HCT116 (cell line): ENCODE results near the gene POLH. TPM values are rescaled to one million over a fixed set of nuclear protein-coding genes. Genes with fewer than 3 reads are reported as not detected.

Source experiments
- ATAC-seq: fragments of 200-7000 bp; cut with Tn5 transposase; 2 replicates; pipeline ENCODE4 v1.9.1; 2020; ENCODE audit warnings: mild to moderate bottlenecking, moderate library complexity
- BruUV-seq: library from RNA; stranded (reverse); fragments of 400-500 nt; replicated peaks from 2 replicates; lab custom pipeline; 2021; lab: Mats Ljungman, UMichigan
- CTCF ChIA-PET: fragments of 300-600 bp; sonication (Branson Sonifier 250); formaldehyde crosslinking; loops from one replicate; lab custom pipeline; 2021; ENCODE audit warnings: antibody characterized with exemption; lab: Charles Lee
- POLR2A ChIA-PET: fragments of 300-600, 350-600 bp; sonication (Branson Sonifier 250); formaldehyde crosslinking; loops from one replicate; lab custom pipeline; 2021; ENCODE audit warnings: antibody characterized with exemption; lab: Charles Lee
- RAD21 ChIA-PET, 2 experiments: fragments of 300-600 bp; sonication (Branson Sonifier 250); formaldehyde crosslinking; loops; one replicate each; lab custom pipeline; 2023; ENCODE audit warnings: low total read pairs in 2 of 2; ENCODE audit not compliant: uncharacterized antibody in 2 of 2, unreplicated experiment in 2 of 2, low non-redundant PET in 1 of 2; lab: Charles Lee
- DNase-seq: peaks from one replicate; pipeline ENCODE4 v3.0.0-alpha.2; 2010; ENCODE audit warnings: low read depth, low spot score
- H2AFZ ChIP-seq: fragments of 200-600 bp; shearing (Covaris generic), sonication (generic); 2 replicates; pipeline ENCODE4 v1.6.1; 2017; ENCODE audit warnings: low read depth, mixed run types, mixed read lengths, antibody characterized with exemption, low read length; ENCODE audit not compliant: poor library complexity, severe bottlenecking
- H3K27ac ChIP-seq: 2 replicates; pipeline ENCODE4 v1.5.1; 2012; ENCODE audit warnings: low read depth, low read length
- H3K27me3 ChIP-seq: fragments of 200-600 bp; sonication (generic); 2 replicates; pipeline ENCODE4 v1.6.1; 2016; ENCODE audit warnings: mixed run types, low read length, mixed read lengths; ENCODE audit not compliant: insufficient read depth
- H3K36me3 ChIP-seq, 2 experiments: fragments of 200-500 bp in 1 of 2; fragments of 200-600 bp in 1 of 2; sonication (Bioruptor generic) in 1 of 2; sonication (generic) in 1 of 2; 2 replicates each; pipeline versions ENCODE4 v1.5.1 to v1.6.1; 2014 to 2016; ENCODE audit warnings: low read length in 2 of 2, inconsistent platforms in 1 of 2, mixed read lengths in 1 of 2, mixed run types in 1 of 2; ENCODE audit not compliant: insufficient read depth in 2 of 2, control insufficient read depth in 1 of 2
- H3K4me1 ChIP-seq, 2 experiments: fragments of 200-600 bp in 1 of 2; sonication (generic) in 1 of 2; 2 replicates each; pipeline versions ENCODE4 v1.5.1 to v1.6.1; 2012 to 2017; ENCODE audit warnings: low read length in 2 of 2, inconsistent platforms in 1 of 2, mild to moderate bottlenecking in 1 of 2, mixed read lengths in 1 of 2, mixed run types in 1 of 2, moderate library complexity in 1 of 2; ENCODE audit not compliant: insufficient read depth in 2 of 2, control insufficient read depth in 1 of 2
- H3K4me2 ChIP-seq: fragments of 200-600 bp; sonication (generic); 2 replicates; pipeline ENCODE4 v1.6.1; 2017; ENCODE audit warnings: mixed run types, low read length, mixed read lengths
- H3K4me3 ChIP-seq, 2 experiments: fragments of 200-600 bp in 1 of 2; sonication (generic) in 1 of 2; replicated peaks in 1 of 2; 2 replicates each; pipeline ENCODE4 v1.5.1; 2011 to 2016; ENCODE audit warnings: low read length in 2 of 2, control low read depth in 1 of 2, low read depth in 1 of 2, mild to moderate bottlenecking in 1 of 2, mixed read lengths in 1 of 2, mixed run types in 1 of 2
- H3K79me2 ChIP-seq: fragments of 200-600 bp; sonication (generic); 2 replicates; pipeline ENCODE4 v1.6.1; 2017; ENCODE audit warnings: mild to moderate bottlenecking, mixed run types, low read length, moderate library complexity, mixed read lengths; ENCODE audit not compliant: insufficient read depth
- H3K9ac ChIP-seq: fragments of 200-600 bp; sonication (generic); 2 replicates; pipeline ENCODE4 v1.6.1; 2016; ENCODE audit warnings: low read length, mixed read lengths
- H3K9me2 ChIP-seq: fragments of 200-600 bp; sonication (generic), shearing (Covaris generic); 2 replicates; pipeline ENCODE4 v1.6.1; 2017; ENCODE audit warnings: mixed run types, mild to moderate bottlenecking, moderate library complexity; ENCODE audit not compliant: insufficient read depth
- H3K9me3 ChIP-seq, 2 experiments: fragments of 200-500 bp in 1 of 2; fragments of 200-600 bp in 1 of 2; sonication (Bioruptor generic) in 1 of 2; sonication (generic) in 1 of 2; 2 replicates each; pipeline ENCODE4 v1.6.1; 2014 to 2017; ENCODE audit warnings: low read length in 2 of 2, mixed read lengths in 2 of 2, inconsistent platforms in 1 of 2, low read depth in 1 of 2, mild to moderate bottlenecking in 1 of 2, mixed run types in 1 of 2, moderate library complexity in 1 of 2; ENCODE audit not compliant: control insufficient read depth in 1 of 2, insufficient read depth in 1 of 2
- H4K20me1 ChIP-seq: fragments of 200-600 bp; sonication (generic), shearing (Covaris generic); 2 replicates; pipeline ENCODE4 v1.6.1; 2017; ENCODE audit warnings: mixed run types, mild to moderate bottlenecking, moderate library complexity; ENCODE audit not compliant: insufficient read depth
- CEBPB ChIP-seq: IDR thresholded peaks from 2 replicates; pipeline ENCODE4 v1.6.1; 2012; ENCODE audit warnings: low read depth
- CTCF ChIP-seq, 3 experiments: fragments of 200-600 bp in 1 of 3; sonication (generic) in 1 of 3; IDR thresholded peaks in 2 of 3; conservative IDR thresholded peaks in 1 of 3; 2 replicates each; pipeline ENCODE4 v1.5.1; 2012 to 2017; ENCODE audit warnings: low read depth in 2 of 3, low read length in 2 of 3, antibody characterized with exemption in 1 of 3, borderline replicate concordance in 1 of 3, control low read depth in 1 of 3, mild to moderate bottlenecking in 1 of 3, mixed read lengths in 1 of 3, mixed run types in 1 of 3, moderate library complexity in 1 of 3; ENCODE audit not compliant: insufficient read depth in 1 of 3
- EGR1 ChIP-seq: IDR thresholded peaks from 2 replicates; pipeline ENCODE4 v1.6.1; 2012; ENCODE audit warnings: low read depth
- FOSL1 ChIP-seq: IDR thresholded peaks from 2 replicates; pipeline ENCODE4 v1.6.1; 2012; ENCODE audit warnings: low read depth
- POLR2AphosphoS5 ChIP-seq: IDR thresholded peaks from 2 replicates; pipeline ENCODE4 v1.6.1; 2011; ENCODE audit warnings: mild to moderate bottlenecking, low read depth, low read length, moderate library complexity
- REST ChIP-seq: IDR thresholded peaks from 2 replicates; pipeline ENCODE4 v1.6.1; 2012; ENCODE audit warnings: low read depth
- SP1 ChIP-seq: IDR thresholded peaks from 2 replicates; pipeline ENCODE4 v1.6.1; 2012; ENCODE audit warnings: low read depth
- ZFX ChIP-seq: fragments of 450-650 bp; IDR thresholded peaks from 2 replicates; pipeline ENCODE4 v1.6.1; 2017
- intact Hi-C: fragments of 100-400 bp; cut with micrococcal nuclease; formaldehyde crosslinking; loops from 2 replicates; pipeline ENCODE4 v1.10.0; 2022
- total RNA-seq: library from RNA; stranded (reverse); gene quantifications from one replicate; pipeline ENCODE4 v1.2.1, GENCODE V29; 2021; ENCODE audit not compliant: unreplicated experiment

POLH gene
- total RNA-seq, 1 experiment from 2014 or later = 20.6 TPM

GRCh38 chr6:43657221-43657802 lies 81.3 kb downstream of the POLH start:
- ATAC-seq (no peak), DNase-seq (no peak)
- intact Hi-C loops = no loop called here
- TF ChIP-seq CTCF (IDR thresholded peaks at IDR 0.05 in 2 of 3, conservative IDR thresholded peaks at IDR 0.05 in 1 of 3; ENCODE audit: borderline replicate concordance in 1 of 3, insufficient read depth in 1 of 3, low read depth in 2 of 3, low read length in 2 of 3) (0 out of 6 replicates have a peak, but pooled peaks of 1 of the 3 experiments have one; percentile 9), EGR1 (no peak)
- POLR2A ChIA-PET = interaction anchor here (0.7 kb wide), 1 partner anchor 908 kb away, joined by 5 read pairs; no protein-coding TSS in a partner anchor
- no peaks in the 10 kb centered on the region for H3K27me3 ChIP-seq
- no peaks in the 10 kb centered on the region for H3K4me1 ChIP-seq
- no peak overlapping the region for H3K27ac ChIP-seq
- H3K9ac ChIP-seq = no peak overlapping the region
- H4K20me1 ChIP-seq = no peaks in the 10 kb centered on the region
- H3K79me2 ChIP-seq = no peaks in the 10 kb centered on the region
- no peak overlapping the region for H3K4me3 ChIP-seq
- no peak overlapping the region for H3K4me2 ChIP-seq
- no peak overlapping the region for H2AFZ ChIP-seq
- peaks cover 0 to 5% of the 10 kb centered on the region in 2 experiments; a peak in 1 of 4 replicates for H3K9me3 ChIP-seq
- CTCF ChIA-PET = interaction anchor here (3.3 kb wide), 1 partner anchor 10 kb away, joined by 11 read pairs; no protein-coding TSS in a partner anchor
- RAD21 ChIA-PET = no interaction called here
- H3K9me2 ChIP-seq = no peaks in the 10 kb centered on the region
- no TSS peak for BruUV-seq
- no peaks in the 10 kb centered on the region for H3K36me3 ChIP-seq

GRCh38 chr6:43658161-43658560 lies 82.2 kb downstream of the POLH start:
- Histone ChIP-seq H3K36me3 (no peaks in the 10 kb centered on the region), H3K27me3 (no peaks in the 10 kb centered on the region), H3K4me1 (no peaks in the 10 kb centered on the region), H3K4me2 (no peak overlapping the region), H3K79me2 (no peaks in the 10 kb centered on the region), H2AFZ (no peak overlapping the region), H3K4me3 (no peak overlapping the region), H3K9me2 (no peaks in the 10 kb centered on the region), H3K27ac (no peak overlapping the region), H4K20me1 (no peaks in the 10 kb centered on the region), H3K9ac (no peak overlapping the region), H3K9me3 (peaks cover 0 to 5% of the 10 kb centered on the region in 2 experiments; a peak in 1 of 4 replicates)
- RAD21 ChIA-PET = no interaction called here
- TF ChIP-seq SP1 (no peak), FOSL1 (no peak), ZFX (no peak), POLR2AphosphoS5 (no peak), REST (no peak), CEBPB (no peak)
- CTCF ChIA-PET = interaction anchor here (3.3 kb wide), 1 partner anchor 9 kb away, joined by 11 read pairs; no protein-coding TSS in a partner anchor
- POLR2A ChIA-PET = interaction anchor here (0.7 kb wide), 1 partner anchor 907 kb away, joined by 5 read pairs; no protein-coding TSS in a partner anchor
- BruUV-seq = no TSS peak
- ATAC-seq = no peak
- DNase-seq = no peak
- intact Hi-C loops = no loop called here
